Measurements from ENCODE around the gene DLG1.

GRCh38 chr3:197292648-197293047 lies 5.8 kb downstream of the DLG1 start:
- TF ChIP-seq, protein P1, sequence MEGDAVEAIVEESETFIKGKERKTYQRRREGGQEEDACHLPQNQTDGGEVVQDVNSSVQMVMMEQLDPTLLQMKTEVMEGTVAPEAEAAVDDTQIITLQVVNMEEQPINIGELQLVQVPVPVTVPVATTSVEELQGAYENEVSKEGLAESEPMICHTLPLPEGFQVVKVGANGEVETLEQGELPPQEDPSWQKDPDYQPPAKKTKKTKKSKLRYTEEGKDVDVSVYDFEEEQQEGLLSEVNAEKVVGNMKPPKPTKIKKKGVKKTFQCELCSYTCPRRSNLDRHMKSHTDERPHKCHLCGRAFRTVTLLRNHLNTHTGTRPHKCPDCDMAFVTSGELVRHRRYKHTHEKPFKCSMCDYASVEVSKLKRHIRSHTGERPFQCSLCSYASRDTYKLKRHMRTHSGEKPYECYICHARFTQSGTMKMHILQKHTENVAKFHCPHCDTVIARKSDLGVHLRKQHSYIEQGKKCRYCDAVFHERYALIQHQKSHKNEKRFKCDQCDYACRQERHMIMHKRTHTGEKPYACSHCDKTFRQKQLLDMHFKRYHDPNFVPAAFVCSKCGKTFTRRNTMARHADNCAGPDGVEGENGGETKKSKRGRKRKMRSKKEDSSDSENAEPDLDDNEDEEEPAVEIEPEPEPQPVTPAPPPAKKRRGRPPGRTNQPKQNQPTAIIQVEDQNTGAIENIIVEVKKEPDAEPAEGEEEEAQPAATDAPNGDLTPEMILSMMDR (IDR thresholded peaks at IDR 0.05), result no peak
- TF ChIP-seq POLR2AphosphoS5 (IDR thresholded peaks at IDR 0.05; ENCODE audit: low read depth, low read length) (no peak), REST (IDR thresholded peaks at IDR 0.05; ENCODE audit: insufficient read depth in 1 of 2, low read depth in 2 of 2, low read length in 1 of 2) (no peak)
